KOPT-K1 (cell line): ENCODE measurements around the gene ELOB.
A peak's percentile ranks its signal among the peaks of the same experiment; 100 is the strongest.

Source experiments
- H3K27ac ChIP-seq: fragments of 200-600 bp; sonication (generic); 2 replicates; pipeline ENCODE4 v1.5.1; 2016; ENCODE audit warnings: antibody characterized with exemption, mild to moderate bottlenecking, low read depth, low read length; ENCODE audit not compliant: poor library complexity, severe bottlenecking
- H3K36me3 ChIP-seq: fragments of 200-600 bp; sonication (generic); 2 replicates; pipeline ENCODE4 v1.5.1; 2017; ENCODE audit warnings: antibody characterized with exemption, mild to moderate bottlenecking, low read length, moderate library complexity; ENCODE audit not compliant: insufficient read depth
- H3K9me3 ChIP-seq: fragments of 200-600 bp; sonication (generic); 2 replicates; pipeline ENCODE4 v1.5.1; 2017; ENCODE audit warnings: antibody characterized with exemption, low read length, mild to moderate bottlenecking; ENCODE audit not compliant: insufficient read depth, poor library complexity, severe bottlenecking

Gene ELOB

DNA sequence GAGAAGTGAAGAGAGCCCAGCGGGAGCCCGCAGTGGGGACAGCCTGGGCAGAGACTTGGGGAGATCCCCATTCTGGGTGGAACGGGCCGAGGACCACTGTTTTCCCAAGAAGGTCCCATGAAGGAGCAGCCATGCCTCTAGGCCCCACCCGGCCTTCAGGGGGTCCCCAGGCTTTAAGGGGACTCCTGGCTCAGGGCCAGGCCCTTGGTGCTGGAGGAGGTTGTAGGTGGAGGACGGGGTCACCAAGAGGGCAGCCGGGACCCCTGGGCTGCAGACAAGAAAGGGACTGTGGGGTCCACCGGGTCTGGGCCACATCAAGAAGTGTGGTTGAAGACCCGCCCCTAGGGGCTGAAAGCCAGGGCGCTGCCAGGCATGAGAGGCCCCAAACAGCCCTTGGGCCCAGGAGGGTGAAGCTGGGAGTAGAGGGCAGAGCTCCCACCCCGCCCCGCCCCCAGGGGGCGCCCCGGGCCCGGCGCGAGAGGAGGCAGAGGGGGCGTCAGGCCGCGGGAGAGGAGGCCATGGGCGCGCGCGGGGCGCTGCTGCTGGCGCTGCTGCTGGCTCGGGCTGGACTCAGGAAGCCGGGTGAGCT lies 39.8 kb upstream of the ELOB start, which contains the start of gene PRSS21:
PRSS21 (plus strand) TSS at position 487 of the 589 bp plus-strand sequence; CDS start at position 519, 32 bp downstream.
- Histone ChIP-seq H3K27ac (peak within 1 kb of the TSS; percentile 70), H3K9me3 (no peaks in the 10 kb centered on the region), H3K36me3 (peaks cover 3% of the 10 kb centered on the region; the same call in 1 of the 2 replicates)

DNA sequence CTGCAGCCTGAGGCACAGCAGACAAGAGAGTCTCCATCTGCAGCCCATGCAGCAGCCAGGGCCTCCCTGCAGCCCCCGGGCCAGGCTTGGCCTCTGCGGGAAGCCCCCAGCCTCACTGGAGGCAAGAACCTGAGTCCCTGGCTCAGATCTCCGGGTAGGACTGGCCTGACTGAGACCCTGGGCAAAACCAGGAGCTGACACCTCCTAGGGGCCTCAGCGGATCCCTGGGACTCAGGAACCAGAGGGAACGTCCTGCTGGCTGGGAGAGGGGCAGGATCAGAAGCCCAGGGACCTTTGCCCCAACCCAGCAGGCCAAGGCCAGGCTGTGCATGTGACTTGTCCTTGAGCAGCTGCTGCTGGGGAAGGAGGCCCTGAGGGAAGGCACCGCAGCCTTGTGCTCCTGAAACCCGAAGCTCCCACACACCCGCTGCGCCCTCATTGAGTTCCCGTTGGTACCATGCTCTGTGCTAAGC lies 38.3 kb upstream of the ELOB start:
- no peaks in the 10 kb centered on the region for H3K36me3 ChIP-seq
- H3K9me3 ChIP-seq = no peaks in the 10 kb centered on the region
- H3K27ac ChIP-seq = no peak overlapping the region

GRCh38 chr16:2814551-2815298 lies 37.6 kb upstream of the ELOB start:
- H3K9me3 ChIP-seq = no peaks in the 10 kb centered on the region
- no peaks in the 10 kb centered on the region for H3K36me3 ChIP-seq
- no peak overlapping the region for H3K27ac ChIP-seq

DNA sequence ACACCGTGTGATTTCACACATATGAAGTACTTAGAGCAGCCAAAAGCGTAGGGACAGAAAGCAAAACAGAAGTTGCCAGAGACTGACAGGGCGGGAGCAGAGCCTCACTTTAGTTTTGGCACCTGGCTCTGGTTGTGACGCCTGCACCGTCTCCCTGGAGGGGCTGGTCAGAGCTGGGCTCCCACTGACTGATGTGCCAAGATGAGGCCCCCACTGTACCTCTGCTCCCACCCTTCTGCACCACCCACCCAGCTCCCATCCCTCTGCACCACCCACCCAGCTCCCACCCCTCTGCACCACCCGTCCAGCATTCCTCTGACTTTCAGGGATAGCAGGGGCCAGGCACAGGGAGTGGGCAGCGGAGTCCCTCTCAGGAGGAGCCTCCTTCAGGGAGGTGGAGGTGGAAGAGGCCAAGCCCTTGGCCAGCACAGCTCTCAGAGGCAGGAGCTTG lies 36.7 kb upstream of the ELOB start:
- H3K9me3 ChIP-seq = no peaks in the 10 kb centered on the region
- no peaks in the 10 kb centered on the region for H3K36me3 ChIP-seq
- H3K27ac ChIP-seq = no peak overlapping the region

DNA sequence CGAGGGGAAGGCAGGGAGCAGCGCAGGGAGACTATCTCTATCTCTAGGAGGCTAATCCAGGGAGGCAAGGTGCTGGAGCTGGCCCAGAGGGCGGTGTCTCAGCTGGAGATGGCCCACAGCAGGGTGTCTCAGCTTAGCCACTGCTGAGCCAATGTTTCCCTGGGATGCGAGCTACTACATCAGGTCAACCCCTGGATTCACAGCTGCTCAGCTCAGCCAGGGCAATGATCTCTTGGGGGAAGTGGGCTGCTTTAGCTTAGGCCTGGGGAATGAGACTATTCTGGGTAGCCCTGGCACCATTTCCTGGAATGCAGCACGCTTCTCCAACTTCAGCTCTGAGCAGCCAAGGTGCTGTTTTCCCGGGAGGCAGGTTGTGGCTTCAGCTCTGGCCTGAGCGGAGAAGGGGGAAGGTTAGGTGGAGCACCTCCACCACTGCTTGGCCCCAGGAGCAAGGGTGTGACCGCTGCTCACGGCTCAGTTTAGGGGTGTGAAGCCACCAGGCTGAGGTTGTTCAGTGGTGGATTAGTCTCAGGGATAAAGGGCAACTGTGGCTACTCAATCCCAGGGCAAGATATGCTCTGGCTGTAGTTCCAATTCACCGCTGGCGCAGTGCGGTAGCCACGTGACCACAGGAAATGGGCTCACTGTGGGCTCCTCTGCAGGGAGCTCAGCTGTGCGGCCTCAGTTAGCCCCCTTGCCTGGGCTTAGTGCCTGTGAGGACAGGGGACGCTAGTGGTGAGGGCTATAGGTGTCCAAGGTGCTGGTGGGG lies 34.8 kb upstream of the ELOB start:
- no peak overlapping the region for H3K27ac ChIP-seq

GRCh38 chr16:2810651-2811050 lies 33.6 kb upstream of the ELOB start:
- Histone ChIP-seq H3K27ac (no peak overlapping the region), H3K36me3 (no peaks in the 10 kb centered on the region), H3K9me3 (no peaks in the 10 kb centered on the region)

More for the DNA sequence above, 34.8 kb upstream of the ELOB start:
- Histone ChIP-seq H3K36me3 (no peaks in the 10 kb centered on the region), H3K9me3 (no peaks in the 10 kb centered on the region)

DNA sequence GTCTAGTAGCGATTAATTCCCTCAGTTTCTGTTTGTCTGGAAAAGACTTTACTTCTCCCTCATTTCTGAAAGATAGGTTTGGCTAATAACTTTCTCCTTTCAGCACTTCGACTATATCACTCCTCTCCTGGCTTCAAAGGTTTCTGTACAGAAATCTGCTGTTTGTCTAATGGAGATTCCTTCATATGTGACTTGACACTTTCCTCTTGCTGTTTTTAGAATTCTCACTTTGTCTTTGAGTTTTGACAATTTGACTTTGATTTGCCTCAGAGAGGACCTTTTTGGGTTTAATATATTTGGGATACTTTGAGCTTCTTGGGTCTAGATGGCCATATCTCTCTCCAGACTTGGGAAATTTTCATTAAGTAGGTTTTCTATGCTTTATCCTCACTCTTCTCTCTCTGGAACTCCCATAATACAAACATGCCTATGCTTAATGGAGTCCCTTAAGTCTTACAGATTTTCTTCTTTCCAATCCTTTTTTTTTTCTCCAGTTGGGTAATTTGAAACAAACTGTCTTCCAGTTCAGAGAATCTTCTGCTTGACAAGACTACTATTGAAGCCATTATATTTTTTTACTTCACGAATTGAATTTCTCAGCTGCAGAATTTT lies 32.2 kb upstream of the ELOB start:
- H3K36me3 ChIP-seq = no peaks in the 10 kb centered on the region
- no peak overlapping the region for H3K27ac ChIP-seq
- peaks cover 9% of the 10 kb centered on the region for H3K9me3 ChIP-seq

DNA sequence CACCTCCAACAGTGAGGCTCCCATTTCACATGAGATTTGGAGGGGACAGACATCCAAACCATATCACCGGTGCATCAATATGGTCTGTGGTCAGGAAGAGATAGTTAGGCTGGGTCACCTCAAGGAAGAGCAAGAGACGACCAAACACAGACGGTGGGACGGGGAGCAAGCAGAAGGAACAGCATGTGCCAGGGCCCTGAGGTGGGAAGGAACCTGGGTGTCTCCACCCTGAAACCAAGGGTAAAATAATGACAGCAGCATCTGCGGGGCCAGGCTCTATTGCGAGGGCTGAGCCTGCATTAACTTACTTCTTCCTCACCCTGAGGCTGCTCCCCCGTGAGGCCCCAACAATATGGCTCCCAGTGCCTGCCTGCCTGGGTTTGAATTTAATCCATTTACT lies 31.1 kb upstream of the ELOB start:
- H3K27ac ChIP-seq = no peak overlapping the region
- peaks cover 17% of the 10 kb centered on the region for H3K9me3 ChIP-seq
- H3K36me3 ChIP-seq = no peaks in the 10 kb centered on the region

- Histone ChIP-seq H3K36me3 (no peaks in the 10 kb centered on the region), H3K27ac (no peak overlapping the region), H3K9me3 (peaks cover 17% of the 10 kb centered on the region)
Observed at GRCh38 chr16:2806286-2806685, 29.2 kb upstream of the ELOB start.

DNA sequence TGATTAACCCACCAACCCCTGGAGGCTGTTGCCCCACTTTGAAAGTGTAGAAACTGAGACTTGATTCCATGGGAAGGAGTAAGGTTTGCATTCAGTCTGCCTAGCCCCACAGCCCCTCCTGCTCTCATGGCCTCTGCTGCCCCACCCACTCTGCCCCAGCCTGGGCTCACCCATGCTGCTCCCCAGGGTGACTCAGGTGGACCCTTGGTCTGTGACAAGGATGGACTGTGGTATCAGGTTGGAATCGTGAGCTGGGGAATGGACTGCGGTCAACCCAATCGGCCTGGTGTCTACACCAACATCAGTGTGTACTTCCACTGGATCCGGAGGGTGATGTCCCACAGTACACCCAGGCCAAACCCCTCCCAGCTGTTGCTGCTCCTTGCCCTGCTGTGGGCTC lies 27.6 kb upstream of the ELOB start:
- H3K27ac ChIP-seq = no peak overlapping the region
- H3K36me3 ChIP-seq = no peaks in the 10 kb centered on the region
- H3K9me3 ChIP-seq = peaks cover 17% of the 10 kb centered on the region

DNA sequence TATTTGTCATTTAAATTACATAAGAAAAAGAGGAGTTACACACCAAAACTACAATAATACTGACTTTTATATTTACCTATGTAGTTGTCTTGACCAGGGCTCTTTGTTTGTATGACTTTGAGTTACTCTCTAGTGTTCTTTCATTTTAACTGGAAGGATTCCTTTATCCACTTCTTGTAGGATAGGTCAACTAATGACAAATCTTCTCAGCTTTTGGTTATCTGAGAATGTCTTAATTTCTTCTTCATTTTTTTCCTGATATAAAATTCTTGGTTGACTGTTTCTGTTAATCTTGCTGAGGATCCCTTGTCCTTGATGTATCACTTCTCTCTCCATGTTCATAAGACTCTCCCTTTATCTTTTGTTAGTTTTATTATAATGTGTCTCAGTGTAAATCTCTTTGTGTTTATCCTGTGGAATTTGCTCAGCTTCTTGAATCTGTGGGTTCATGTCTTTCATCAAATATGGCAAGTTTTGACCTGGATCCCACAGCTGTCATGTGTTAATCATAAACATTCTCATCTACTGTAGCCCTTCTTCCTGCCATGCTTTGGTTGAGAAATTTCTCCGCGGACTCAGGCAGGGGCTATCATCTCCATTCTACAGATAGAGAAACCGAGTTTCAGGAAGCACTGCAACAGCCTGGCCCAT lies 26.6 kb upstream of the ELOB start:
- no peak overlapping the region for H3K27ac ChIP-seq
- H3K36me3 ChIP-seq = no peaks in the 10 kb centered on the region
- H3K9me3 ChIP-seq = peaks cover 17% of the 10 kb centered on the region

DNA sequence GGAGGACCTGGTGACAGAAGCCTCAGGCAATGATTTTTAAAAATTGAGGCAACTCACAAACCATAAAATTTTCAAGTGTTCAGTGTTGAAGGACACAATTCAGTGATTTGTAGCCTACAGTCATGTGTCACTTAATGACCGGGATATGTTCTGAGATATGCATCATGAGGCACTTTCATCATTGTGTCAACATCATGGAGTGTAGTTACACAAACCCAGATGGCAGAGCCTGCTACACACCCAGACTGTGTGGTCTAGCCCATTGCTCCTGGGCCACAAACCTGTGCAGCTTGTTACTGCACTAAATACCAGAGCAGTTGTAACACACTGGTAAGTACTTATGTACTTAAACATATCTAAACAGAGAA lies 22.8 kb upstream of the ELOB start:
- no peak overlapping the region for H3K27ac ChIP-seq
- H3K9me3 ChIP-seq = peaks cover 14% of the 10 kb centered on the region
- no peaks in the 10 kb centered on the region for H3K36me3 ChIP-seq

DNA sequence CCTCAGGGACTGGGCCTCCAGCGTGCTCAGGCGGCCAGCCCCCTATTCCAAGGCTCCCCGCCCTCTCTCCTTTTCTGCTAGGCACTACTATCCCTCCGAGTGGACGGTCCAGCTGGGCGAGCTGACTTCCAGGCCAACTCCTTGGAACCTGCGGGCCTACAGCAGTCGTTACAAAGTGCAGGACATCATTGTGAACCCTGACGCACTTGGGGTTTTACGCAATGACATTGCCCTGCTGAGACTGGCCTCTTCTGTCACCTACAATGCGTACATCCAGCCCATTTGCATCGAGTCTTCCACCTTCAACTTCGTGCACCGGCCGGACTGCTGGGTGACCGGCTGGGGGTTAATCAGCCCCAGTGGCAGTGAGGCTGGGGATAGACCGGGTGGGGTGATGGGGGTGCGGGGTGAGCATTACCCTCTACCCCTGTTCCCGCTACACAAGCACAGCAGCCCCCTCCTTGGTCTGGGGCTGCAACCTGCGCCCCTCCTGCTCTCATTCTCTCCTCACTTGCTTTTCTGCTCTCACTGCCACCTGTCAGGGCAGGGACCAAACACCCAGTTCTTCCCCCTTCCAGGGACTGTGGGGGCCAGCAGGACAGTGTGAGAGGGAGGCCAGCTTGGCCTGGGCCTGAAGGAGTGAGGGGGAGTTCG lies 22.3 kb upstream of the ELOB start:
- Histone ChIP-seq H3K27ac (no peak overlapping the region), H3K9me3 (peaks cover 9% of the 10 kb centered on the region), H3K36me3 (no peaks in the 10 kb centered on the region)

DNA sequence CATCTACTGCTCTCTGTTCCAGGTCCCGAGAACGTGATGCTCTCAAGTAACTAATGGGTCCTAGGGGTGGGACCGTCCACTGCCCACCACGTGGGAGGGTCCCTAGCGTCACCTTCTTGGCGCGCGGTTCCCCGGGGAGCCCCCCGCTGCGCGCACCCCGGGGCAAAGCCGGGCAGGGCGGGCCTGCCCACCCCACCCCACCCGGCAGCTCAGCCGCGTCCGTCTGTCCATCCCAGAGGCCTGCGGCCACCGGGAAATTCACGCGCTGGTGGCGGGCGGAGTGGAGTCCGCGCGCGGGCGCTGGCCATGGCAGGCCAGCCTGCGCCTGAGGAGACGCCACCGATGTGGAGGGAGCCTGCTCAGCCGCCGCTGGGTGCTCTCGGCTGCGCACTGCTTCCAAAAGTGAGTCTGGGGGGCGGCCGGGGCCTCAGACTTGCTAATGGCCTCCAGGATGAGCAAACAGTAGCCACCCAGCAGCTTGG lies 21.7 kb upstream of the ELOB start:
- Histone ChIP-seq H3K36me3 (no peaks in the 10 kb centered on the region), H3K9me3 (peaks cover 4% of the 10 kb centered on the region), H3K27ac (no peak overlapping the region)
